GM23338 (cell line): ENCODE data around the gene RBM42. TPM values are rescaled to one million over a fixed set of nuclear protein-coding genes. Genes with fewer than 3 reads are reported as not detected.

Experiments used
- ATAC-seq: fragments of 200-7000 bp; cut with Tn5 transposase; 3 replicates; pipeline ENCODE4 v1.9.1; 2020
- DNase-seq: peaks from one replicate; pipeline ENCODE4 v3.0.0-alpha.2; 2015; ENCODE audit warnings: low spot score
- H2AFZ ChIP-seq: fragments of 200-600 bp; sonication (generic); 2 replicates; pipeline ENCODE4 v1.8.0; 2016; ENCODE audit warnings: antibody characterized with exemption, mild to moderate bottlenecking, moderate library complexity
- H3F3A ChIP-seq: fragments of 200-600 bp; sonication (generic); replicated peaks from 2 replicates; pipeline ENCODE4 v1.8.0; 2017; ENCODE audit warnings: antibody characterized with exemption, mixed run types, low read depth
- H3K27ac ChIP-seq: fragments of 200-600 bp; sonication (generic); 2 replicates; pipeline ENCODE4 v1.6.1; 2016; ENCODE audit warnings: low read depth
- H3K27me3 ChIP-seq: fragments of 200-600 bp; sonication (generic); 2 replicates; pipeline ENCODE4 v1.8.0; 2016; ENCODE audit warnings: mild to moderate bottlenecking, mixed run types, moderate library complexity; ENCODE audit not compliant: insufficient read depth
- H3K36me3 ChIP-seq: fragments of 200-600 bp; sonication (generic); 2 replicates; pipeline ENCODE4 v1.8.0; 2016; ENCODE audit warnings: mild to moderate bottlenecking; ENCODE audit not compliant: insufficient read depth
- H3K4me1 ChIP-seq: fragments of 200-600 bp; sonication (generic); 2 replicates; pipeline ENCODE4 v1.8.0; 2016; ENCODE audit warnings: mild to moderate bottlenecking, moderate library complexity; ENCODE audit not compliant: insufficient read depth
- H3K4me2 ChIP-seq: fragments of 200-600 bp; sonication (generic); 2 replicates; pipeline ENCODE4 v1.7.1; 2017; ENCODE audit warnings: mixed run types
- H3K4me3 ChIP-seq: fragments of 200-600 bp; sonication (generic); 2 replicates; pipeline ENCODE4 v1.6.1; 2016; ENCODE audit warnings: mixed run types
- H3K79me2 ChIP-seq: fragments of 200-600 bp; sonication (generic); replicated peaks from 2 replicates; pipeline ENCODE4 v1.8.0; 2017; ENCODE audit warnings: mild to moderate bottlenecking; ENCODE audit not compliant: insufficient read depth
- H3K9me2 ChIP-seq: fragments of 200-600 bp; sonication (generic); 2 replicates; pipeline ENCODE4 v1.8.0; 2017; ENCODE audit not compliant: insufficient read depth
- H4K20me1 ChIP-seq: fragments of 200-600 bp; sonication (generic); replicated peaks from 2 replicates; pipeline ENCODE4 v1.8.0; 2017; ENCODE audit warnings: mild to moderate bottlenecking; ENCODE audit not compliant: insufficient read depth
- H3K27ac Mint-ChIP-seq: 2 replicates; pipeline ENCODE4 v1.8.0; 2020; ENCODE audit warnings: inconsistent platforms, mild to moderate bottlenecking, moderate library complexity, mixed read lengths
- H3K27me3 Mint-ChIP-seq: 3 replicates; pipeline ENCODE4 v1.8.0; 2022; ENCODE audit warnings: low read depth, mild to moderate bottlenecking, moderate library complexity, mixed read lengths, inconsistent platforms; ENCODE audit not compliant: insufficient read depth, poor library complexity
- H3K36me3 Mint-ChIP-seq: 3 replicates; pipeline ENCODE4 v1.8.0; 2021; ENCODE audit warnings: low read depth, mild to moderate bottlenecking, inconsistent platforms, moderate library complexity, mixed read lengths
- H3K4me1 Mint-ChIP-seq: 3 replicates; pipeline ENCODE4 v1.8.0; 2020; ENCODE audit warnings: mild to moderate bottlenecking, inconsistent platforms, mixed read lengths
- H3K4me3 Mint-ChIP-seq: 3 replicates; pipeline ENCODE4 v1.8.0; 2021; ENCODE audit warnings: moderate library complexity, mild to moderate bottlenecking, inconsistent platforms, mixed read lengths
- H3K9me3 Mint-ChIP-seq: 3 replicates; pipeline ENCODE4 v1.8.0; 2020; ENCODE audit warnings: moderate library complexity, mild to moderate bottlenecking, inconsistent platforms, mixed read lengths
- CREB1 ChIP-seq: fragments of 250-450 bp; sonication (Bioruptor Pico); IDR thresholded peaks from 2 replicates; pipeline ENCODE4 v1.5.0; 2020; ENCODE audit warnings: low read depth, mild to moderate bottlenecking, moderate library complexity
- EZH2 ChIP-seq: fragments of 200-600 bp; sonication (generic); IDR thresholded peaks from one replicate; pipeline ENCODE4 v1.8.0; 2017; ENCODE audit warnings: antibody characterized with exemption, mild to moderate bottlenecking, low read depth; ENCODE audit not compliant: unreplicated experiment
- EZH2phosphoT487 ChIP-seq: fragments of 200-600 bp; sonication (generic); IDR thresholded peaks from one replicate; pipeline ENCODE4 v1.8.1; 2018; ENCODE audit warnings: antibody characterized with exemption; ENCODE audit not compliant: unreplicated experiment
- JUNB ChIP-seq: IDR thresholded peaks from one replicate; pipeline ENCODE4 v1.6.1; 2016; ENCODE audit warnings: antibody characterized with exemption; ENCODE audit not compliant: unreplicated experiment
- NANOG ChIP-seq: IDR thresholded peaks from 2 replicates; pipeline ENCODE4 v1.6.1; 2016; ENCODE audit warnings: antibody characterized with exemption, borderline replicate concordance
- POLR2AphosphoS5 ChIP-seq: IDR thresholded peaks from 2 replicates; pipeline ENCODE4 v1.6.1; 2016; ENCODE audit warnings: antibody characterized with exemption, low read depth
- STAT1 ChIP-seq: IDR thresholded peaks from one replicate; pipeline ENCODE4 v1.6.1; 2016; ENCODE audit warnings: antibody characterized with exemption; ENCODE audit not compliant: unreplicated experiment
- ZNF114 ChIP-seq: fragments of 250-450 bp; sonication (Bioruptor Pico); IDR thresholded peaks from 2 replicates; pipeline ENCODE4 v1.5.0; 2020; ENCODE audit warnings: mild to moderate bottlenecking, moderate library complexity
- ZNF331 ChIP-seq: fragments of 250-450 bp; sonication (Bioruptor Pico); IDR thresholded peaks from 2 replicates; pipeline ENCODE4 v1.5.0; 2020; ENCODE audit warnings: low read depth, mild to moderate bottlenecking, moderate library complexity
- polyA plus RNA-seq: library from polyadenylated mRNA; unstranded; fragments of >200 nt; fragmentation: Nextera tagmentation; extraction: Ambion mirVana; gene quantifications from 2 replicates; pipeline ENCODE4 v1.2.1, GENCODE V29; 2016
- total RNA-seq: library from RNA; depleted of rRNA; stranded (reverse); fragments of >200 nt; shearing (Covaris generic); gene quantifications from 2 replicates; pipeline ENCODE4 v1.2.3, GENCODE V29; 2014
- TF ChIP-seq, protein P1 (sequence below): IDR thresholded peaks from 2 replicates; pipeline ENCODE4 v1.6.1; 2016; ENCODE audit warnings: antibody characterized with exemption
- TF ChIP-seq, protein P2 (sequence below), 2 experiments: fragments of 200-600 bp in 1 of 2; sonication (generic) in 1 of 2; conservative IDR thresholded peaks; 2 replicates each; pipeline versions ENCODE4 v1.5.1 to v1.6.1; 2016 to 2017; ENCODE audit warnings: antibody characterized with exemption in 2 of 2, low read depth in 2 of 2, mild to moderate bottlenecking in 2 of 2, moderate library complexity in 1 of 2
- TF ChIP-seq, protein P3 (sequence below): fragments of 250-450 bp; sonication (Bioruptor Pico); IDR thresholded peaks from 2 replicates; pipeline ENCODE4 v1.5.0; 2020; ENCODE audit warnings: mild to moderate bottlenecking, moderate library complexity
- TF ChIP-seq, protein P4 (sequence below): IDR thresholded peaks from one replicate; pipeline ENCODE4 v1.6.1; 2018; ENCODE audit warnings: antibody characterized with exemption; ENCODE audit not compliant: unreplicated experiment

RBM42 gene
- total and polyA plus RNA-seq, 2 experiments from 2014 or later = 74.7 to 82.9 TPM

DNA sequence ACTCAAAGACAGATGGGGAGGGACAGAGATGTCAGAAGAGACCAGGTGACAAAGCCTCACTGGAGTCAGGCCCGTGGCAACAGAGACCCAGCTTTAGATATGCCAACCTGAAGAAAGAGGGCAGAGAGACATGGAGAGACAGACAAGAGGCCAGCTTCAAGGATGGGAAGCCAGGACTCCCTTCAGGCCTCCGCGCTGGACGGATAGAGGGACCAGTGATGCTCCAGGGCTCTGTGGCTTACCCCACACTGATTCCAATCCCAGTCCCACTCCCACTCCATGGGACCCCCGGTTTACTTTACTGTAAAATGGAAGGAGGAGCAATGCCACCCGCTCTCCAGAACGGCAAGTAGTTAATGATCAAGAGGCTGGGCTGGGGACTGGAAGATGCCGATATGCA is 11.0 kb downstream of the RBM42 start:
- Histone ChIP-seq H3K4me1 (peaks cover 23% of the 10 kb centered on the region), H3K9me2 (no peaks in the 10 kb centered on the region), H3K4me3 (no peak overlapping the region), H3K79me2 (no peaks in the 10 kb centered on the region), H3K27ac (peak overlapping the region; percentile 72; the same call in 1 of the 2 replicates), H3K36me3 (no peaks in the 10 kb centered on the region), H3K4me2 (no peak overlapping the region), H3F3A (0 out of 2 replicates have a peak, but pooled peaks cover 11% of the 10 kb centered on the region), H4K20me1 (peaks cover 1% of the 10 kb centered on the region), H3K27me3 (peaks cover 12% of the 10 kb centered on the region; the same call in 1 of the 2 replicates), H2AFZ (no peak overlapping the region)
- H3K36me3 Mint-ChIP-seq = peaks cover 23% of the 10 kb centered on the region
- H3K4me1 Mint-ChIP-seq = peaks cover 29% of the 10 kb centered on the region
- H3K27me3 Mint-ChIP-seq = peaks cover 16% of the 10 kb centered on the region
- ATAC-seq = no peak
- TF ChIP-seq, protein P1, sequence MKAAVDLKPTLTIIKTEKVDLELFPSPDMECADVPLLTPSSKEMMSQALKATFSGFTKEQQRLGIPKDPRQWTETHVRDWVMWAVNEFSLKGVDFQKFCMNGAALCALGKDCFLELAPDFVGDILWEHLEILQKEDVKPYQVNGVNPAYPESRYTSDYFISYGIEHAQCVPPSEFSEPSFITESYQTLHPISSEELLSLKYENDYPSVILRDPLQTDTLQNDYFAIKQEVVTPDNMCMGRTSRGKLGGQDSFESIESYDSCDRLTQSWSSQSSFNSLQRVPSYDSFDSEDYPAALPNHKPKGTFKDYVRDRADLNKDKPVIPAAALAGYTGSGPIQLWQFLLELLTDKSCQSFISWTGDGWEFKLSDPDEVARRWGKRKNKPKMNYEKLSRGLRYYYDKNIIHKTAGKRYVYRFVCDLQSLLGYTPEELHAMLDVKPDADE = no peak
- TF ChIP-seq STAT1 (no peak), EZH2phosphoT487 (no peak), JUNB (no peak), POLR2AphosphoS5 (no peak), ZNF114 (CRISPR knock-in tag) (no peak), CREB1 (CRISPR knock-in tag) (no peak), NANOG (no peak), ZNF331 (CRISPR knock-in tag) (no peak), EZH2 (no peak)
- TF ChIP-seq, protein P2, sequence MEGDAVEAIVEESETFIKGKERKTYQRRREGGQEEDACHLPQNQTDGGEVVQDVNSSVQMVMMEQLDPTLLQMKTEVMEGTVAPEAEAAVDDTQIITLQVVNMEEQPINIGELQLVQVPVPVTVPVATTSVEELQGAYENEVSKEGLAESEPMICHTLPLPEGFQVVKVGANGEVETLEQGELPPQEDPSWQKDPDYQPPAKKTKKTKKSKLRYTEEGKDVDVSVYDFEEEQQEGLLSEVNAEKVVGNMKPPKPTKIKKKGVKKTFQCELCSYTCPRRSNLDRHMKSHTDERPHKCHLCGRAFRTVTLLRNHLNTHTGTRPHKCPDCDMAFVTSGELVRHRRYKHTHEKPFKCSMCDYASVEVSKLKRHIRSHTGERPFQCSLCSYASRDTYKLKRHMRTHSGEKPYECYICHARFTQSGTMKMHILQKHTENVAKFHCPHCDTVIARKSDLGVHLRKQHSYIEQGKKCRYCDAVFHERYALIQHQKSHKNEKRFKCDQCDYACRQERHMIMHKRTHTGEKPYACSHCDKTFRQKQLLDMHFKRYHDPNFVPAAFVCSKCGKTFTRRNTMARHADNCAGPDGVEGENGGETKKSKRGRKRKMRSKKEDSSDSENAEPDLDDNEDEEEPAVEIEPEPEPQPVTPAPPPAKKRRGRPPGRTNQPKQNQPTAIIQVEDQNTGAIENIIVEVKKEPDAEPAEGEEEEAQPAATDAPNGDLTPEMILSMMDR (conservative IDR thresholded peaks at IDR 0.05; ENCODE audit: low read depth in 2 of 2) = no peak
- TF ChIP-seq, protein P3, sequence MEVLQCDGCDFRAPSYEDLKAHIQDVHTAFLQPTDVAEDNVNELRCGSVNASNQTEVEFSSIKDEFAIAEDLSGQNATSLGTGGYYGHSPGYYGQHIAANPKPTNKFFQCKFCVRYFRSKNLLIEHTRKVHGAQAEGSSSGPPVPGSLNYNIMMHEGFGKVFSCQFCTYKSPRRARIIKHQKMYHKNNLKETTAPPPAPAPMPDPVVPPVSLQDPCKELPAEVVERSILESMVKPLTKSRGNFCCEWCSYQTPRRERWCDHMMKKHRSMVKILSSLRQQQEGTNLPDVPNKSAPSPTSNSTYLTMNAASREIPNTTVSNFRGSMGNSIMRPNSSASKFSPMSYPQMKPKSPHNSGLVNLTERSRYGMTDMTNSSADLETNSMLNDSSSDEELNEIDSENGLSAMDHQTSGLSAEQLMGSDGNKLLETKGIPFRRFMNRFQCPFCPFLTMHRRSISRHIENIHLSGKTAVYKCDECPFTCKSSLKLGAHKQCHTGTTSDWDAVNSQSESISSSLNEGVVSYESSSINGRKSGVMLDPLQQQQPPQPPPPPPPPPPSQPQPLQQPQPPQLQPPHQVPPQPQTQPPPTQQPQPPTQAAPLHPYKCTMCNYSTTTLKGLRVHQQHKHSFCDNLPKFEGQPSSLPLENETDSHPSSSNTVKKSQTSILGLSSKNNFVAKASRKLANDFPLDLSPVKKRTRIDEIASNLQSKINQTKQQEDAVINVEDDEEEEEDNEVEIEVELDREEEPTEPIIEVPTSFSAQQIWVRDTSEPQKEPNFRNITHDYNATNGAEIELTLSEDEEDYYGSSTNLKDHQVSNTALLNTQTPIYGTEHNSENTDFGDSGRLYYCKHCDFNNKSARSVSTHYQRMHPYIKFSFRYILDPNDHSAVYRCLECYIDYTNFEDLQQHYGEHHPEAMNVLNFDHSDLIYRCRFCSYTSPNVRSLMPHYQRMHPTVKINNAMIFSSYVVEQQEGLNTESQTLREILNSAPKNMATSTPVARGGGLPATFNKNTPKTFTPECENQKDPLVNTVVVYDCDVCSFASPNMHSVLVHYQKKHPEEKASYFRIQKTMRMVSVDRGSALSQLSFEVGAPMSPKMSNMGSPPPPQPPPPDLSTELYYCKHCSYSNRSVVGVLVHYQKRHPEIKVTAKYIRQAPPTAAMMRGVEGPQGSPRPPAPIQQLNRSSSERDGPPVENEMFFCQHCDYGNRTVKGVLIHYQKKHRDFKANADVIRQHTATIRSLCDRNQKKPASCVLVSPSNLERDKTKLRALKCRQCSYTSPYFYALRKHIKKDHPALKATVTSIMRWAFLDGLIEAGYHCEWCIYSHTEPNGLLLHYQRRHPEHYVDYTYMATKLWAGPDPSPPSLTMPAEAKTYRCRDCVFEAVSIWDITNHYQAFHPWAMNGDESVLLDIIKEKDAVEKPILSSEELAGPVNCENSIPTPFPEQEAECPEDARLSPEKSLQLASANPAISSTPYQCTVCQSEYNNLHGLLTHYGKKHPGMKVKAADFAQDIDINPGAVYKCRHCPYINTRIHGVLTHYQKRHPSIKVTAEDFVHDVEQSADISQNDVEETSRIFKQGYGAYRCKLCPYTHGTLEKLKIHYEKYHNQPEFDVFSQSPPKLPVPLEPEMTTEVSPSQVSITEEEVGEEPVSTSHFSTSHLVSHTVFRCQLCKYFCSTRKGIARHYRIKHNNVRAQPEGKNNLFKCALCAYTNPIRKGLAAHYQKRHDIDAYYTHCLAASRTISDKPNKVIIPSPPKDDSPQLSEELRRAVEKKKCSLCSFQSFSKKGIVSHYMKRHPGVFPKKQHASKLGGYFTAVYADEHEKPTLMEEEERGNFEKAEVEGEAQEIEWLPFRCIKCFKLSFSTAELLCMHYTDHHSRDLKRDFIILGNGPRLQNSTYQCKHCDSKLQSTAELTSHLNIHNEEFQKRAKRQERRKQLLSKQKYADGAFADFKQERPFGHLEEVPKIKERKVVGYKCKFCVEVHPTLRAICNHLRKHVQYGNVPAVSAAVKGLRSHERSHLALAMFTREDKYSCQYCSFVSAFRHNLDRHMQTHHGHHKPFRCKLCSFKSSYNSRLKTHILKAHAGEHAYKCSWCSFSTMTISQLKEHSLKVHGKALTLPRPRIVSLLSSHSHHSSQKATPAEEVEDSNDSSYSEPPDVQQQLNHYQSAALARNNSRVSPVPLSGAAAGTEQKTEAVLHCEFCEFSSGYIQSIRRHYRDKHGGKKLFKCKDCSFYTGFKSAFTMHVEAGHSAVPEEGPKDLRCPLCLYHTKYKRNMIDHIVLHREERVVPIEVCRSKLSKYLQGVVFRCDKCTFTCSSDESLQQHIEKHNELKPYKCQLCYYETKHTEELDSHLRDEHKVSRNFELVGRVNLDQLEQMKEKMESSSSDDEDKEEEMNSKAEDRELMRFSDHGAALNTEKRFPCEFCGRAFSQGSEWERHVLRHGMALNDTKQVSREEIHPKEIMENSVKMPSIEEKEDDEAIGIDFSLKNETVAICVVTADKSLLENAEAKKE = no peak
- TF ChIP-seq, protein P4, sequence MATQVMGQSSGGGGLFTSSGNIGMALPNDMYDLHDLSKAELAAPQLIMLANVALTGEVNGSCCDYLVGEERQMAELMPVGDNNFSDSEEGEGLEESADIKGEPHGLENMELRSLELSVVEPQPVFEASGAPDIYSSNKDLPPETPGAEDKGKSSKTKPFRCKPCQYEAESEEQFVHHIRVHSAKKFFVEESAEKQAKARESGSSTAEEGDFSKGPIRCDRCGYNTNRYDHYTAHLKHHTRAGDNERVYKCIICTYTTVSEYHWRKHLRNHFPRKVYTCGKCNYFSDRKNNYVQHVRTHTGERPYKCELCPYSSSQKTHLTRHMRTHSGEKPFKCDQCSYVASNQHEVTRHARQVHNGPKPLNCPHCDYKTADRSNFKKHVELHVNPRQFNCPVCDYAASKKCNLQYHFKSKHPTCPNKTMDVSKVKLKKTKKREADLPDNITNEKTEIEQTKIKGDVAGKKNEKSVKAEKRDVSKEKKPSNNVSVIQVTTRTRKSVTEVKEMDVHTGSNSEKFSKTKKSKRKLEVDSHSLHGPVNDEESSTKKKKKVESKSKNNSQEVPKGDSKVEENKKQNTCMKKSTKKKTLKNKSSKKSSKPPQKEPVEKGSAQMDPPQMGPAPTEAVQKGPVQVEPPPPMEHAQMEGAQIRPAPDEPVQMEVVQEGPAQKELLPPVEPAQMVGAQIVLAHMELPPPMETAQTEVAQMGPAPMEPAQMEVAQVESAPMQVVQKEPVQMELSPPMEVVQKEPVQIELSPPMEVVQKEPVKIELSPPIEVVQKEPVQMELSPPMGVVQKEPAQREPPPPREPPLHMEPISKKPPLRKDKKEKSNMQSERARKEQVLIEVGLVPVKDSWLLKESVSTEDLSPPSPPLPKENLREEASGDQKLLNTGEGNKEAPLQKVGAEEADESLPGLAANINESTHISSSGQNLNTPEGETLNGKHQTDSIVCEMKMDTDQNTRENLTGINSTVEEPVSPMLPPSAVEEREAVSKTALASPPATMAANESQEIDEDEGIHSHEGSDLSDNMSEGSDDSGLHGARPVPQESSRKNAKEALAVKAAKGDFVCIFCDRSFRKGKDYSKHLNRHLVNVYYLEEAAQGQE = no peak
- H3K27ac Mint-ChIP-seq = 0 out of 2 replicates have a peak overlapping the region, but pooled peaks have one; percentile 89
- no peaks in the 10 kb centered on the region; the same call in 1 of the 3 replicates for H3K9me3 Mint-ChIP-seq
- no peak overlapping the region for H3K4me3 Mint-ChIP-seq
- DNase-seq = no peak
